ENCODE results near the gene TMEM127.
A peak's percentile ranks its signal among the peaks of the same experiment; 100 is the strongest.
"Not testable (repeated sequence)": the region's sequence is repeated elsewhere in the genome, so short reads cannot be mapped to it uniquely, and the experiment has no call there.

The TMEM127 gene

DNA sequence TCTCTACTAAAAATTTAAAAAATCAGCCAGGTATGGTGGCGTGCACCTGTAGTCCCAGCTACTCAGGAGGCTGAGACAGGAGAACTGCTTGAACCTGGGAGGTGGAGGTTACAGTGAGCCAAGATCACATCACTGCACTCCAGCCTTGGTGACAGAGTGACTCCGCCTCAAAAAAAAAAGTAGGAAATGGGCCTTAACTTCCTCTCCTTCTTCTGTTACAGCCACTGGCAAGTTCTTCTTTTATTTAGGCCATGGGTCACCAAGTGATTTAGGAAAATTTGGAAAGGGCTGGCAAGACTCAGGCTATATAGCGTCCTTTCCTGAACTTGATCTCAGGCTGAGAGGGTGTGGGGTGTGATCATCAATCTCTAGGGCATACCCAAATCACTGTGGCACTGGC lies 8.1 kb downstream of the TMEM127 start:
- H3K79me2 ChIP-seq (ENCODE audit: control insufficient read depth, insufficient read depth, low read length); H4K5ac ChIP-seq (ENCODE audit: low read length); H3K18ac ChIP-seq (ENCODE audit: low read length); H2BK15ac ChIP-seq (replicated peaks; ENCODE audit: low read depth); H3K4me2 ChIP-seq (ENCODE audit: low read length); DNase-seq; H3K27ac ChIP-seq (ENCODE audit: low read depth, low read length); H2AK5ac ChIP-seq (ENCODE audit: low read length); H3K4ac ChIP-seq (ENCODE audit: low read depth, low read length); H4K8ac ChIP-seq (ENCODE audit: low read depth, low read length); H3K27me3 ChIP-seq (ENCODE audit: insufficient read depth, low read length, poor library complexity); H2BK5ac ChIP-seq (ENCODE audit: low read length); H3K23ac ChIP-seq (ENCODE audit: low read length); H3K9ac ChIP-seq (ENCODE audit: low read length); H3K36me3 ChIP-seq (ENCODE audit: control insufficient read depth, insufficient read depth, low read length); H3K4me3 ChIP-seq (ENCODE audit: low read length); H2BK120ac ChIP-seq (ENCODE audit: low read depth, low read length); H3K56ac ChIP-seq (ENCODE audit: low read length); H3K4me1 ChIP-seq (ENCODE audit: control insufficient read depth, low read depth, low read length): not testable (repeated sequence)
- H3K79me1 ChIP-seq (ENCODE audit: low read length), result peaks cover 10% of the 10 kb centered on the region
- WGBS (ENCODE audit: extremely low coverage, insufficient coverage, low lambda C conversion rate), result no CpG with 5 or more reads among the region's 3 CpGs

- Histone ChIP-seq H2BK120ac (ENCODE audit: low read depth, low read length) (no peak overlapping the region), H3K4me2 (ENCODE audit: low read length) (no peak overlapping the region), H3K27ac (ENCODE audit: low read depth, low read length) (no peak overlapping the region), H3K4me3 (ENCODE audit: low read length) (no peak overlapping the region), H4K5ac (ENCODE audit: low read length) (no peak overlapping the region), H3K36me3 (ENCODE audit: control insufficient read depth, insufficient read depth, low read length) (peaks cover 3% of the 10 kb centered on the region), H3K4ac (ENCODE audit: low read depth, low read length) (no peak overlapping the region), H3K79me1 (ENCODE audit: low read length) (peaks cover 10% of the 10 kb centered on the region), H3K27me3 (ENCODE audit: insufficient read depth, low read length, poor library complexity) (no peaks in the 10 kb centered on the region), H3K4me1 (ENCODE audit: control insufficient read depth, low read depth, low read length) (no peaks in the 10 kb centered on the region), H3K79me2 (ENCODE audit: control insufficient read depth, insufficient read depth, low read length) (peaks cover 1% of the 10 kb centered on the region), H2AK5ac (ENCODE audit: low read length) (no peak overlapping the region), H2BK15ac (replicated peaks; ENCODE audit: low read depth) (no peak overlapping the region), H3K56ac (ENCODE audit: low read length) (no peak overlapping the region), H3K18ac (ENCODE audit: low read length) (no peak overlapping the region), H4K8ac (ENCODE audit: low read depth, low read length) (no peak overlapping the region), H2BK5ac (ENCODE audit: low read length) (no peak overlapping the region), H3K9ac (ENCODE audit: low read length) (no peak overlapping the region), H3K23ac (ENCODE audit: low read length) (no peak overlapping the region)
- 100% methylated on average over 1 of the region's 6 CpGs for WGBS (ENCODE audit: extremely low coverage, insufficient coverage, low lambda C conversion rate)
- DNase-seq, result no peak
These were observed 9.1 kb downstream of the TMEM127 start for GRCh38 chr2:96256611-96257113.

- Histone ChIP-seq H3K9ac (ENCODE audit: low read length) (no peak overlapping the region), H3K36me3 (ENCODE audit: control insufficient read depth, insufficient read depth, low read length) (peaks cover 3% of the 10 kb centered on the region), H2BK15ac (replicated peaks; ENCODE audit: low read depth) (no peak overlapping the region), H3K4me3 (ENCODE audit: low read length) (no peak overlapping the region), H4K8ac (ENCODE audit: low read depth, low read length) (no peak overlapping the region), H2BK120ac (ENCODE audit: low read depth, low read length) (no peak overlapping the region), H3K27ac (ENCODE audit: low read depth, low read length) (no peak overlapping the region), H3K56ac (ENCODE audit: low read length) (no peak overlapping the region), H3K18ac (ENCODE audit: low read length) (no peak overlapping the region), H3K79me1 (ENCODE audit: low read length) (peaks cover 3% of the 10 kb centered on the region), H3K79me2 (ENCODE audit: control insufficient read depth, insufficient read depth, low read length) (no peaks in the 10 kb centered on the region), H2AK5ac (ENCODE audit: low read length) (no peak overlapping the region), H3K4me2 (ENCODE audit: low read length) (no peak overlapping the region), H3K4me1 (ENCODE audit: control insufficient read depth, low read depth, low read length) (no peaks in the 10 kb centered on the region), H3K4ac (ENCODE audit: low read depth, low read length) (no peak overlapping the region), H4K5ac (ENCODE audit: low read length) (no peak overlapping the region), H3K23ac (ENCODE audit: low read length) (no peak overlapping the region), H2BK5ac (ENCODE audit: low read length) (no peak overlapping the region), H3K27me3 (ENCODE audit: insufficient read depth, low read length, poor library complexity) (no peaks in the 10 kb centered on the region)
- WGBS (ENCODE audit: extremely low coverage, insufficient coverage, low lambda C conversion rate), result no CpG with 5 or more reads among the region's 11 CpGs
- DNase-seq, result no peak
These were observed 11.2 kb downstream of the TMEM127 start for GRCh38 chr2:96254571-96254970.

- no peak overlapping the region for H2BK120ac ChIP-seq (ENCODE audit: low read depth, low read length)
- no peak overlapping the region for H3K27ac ChIP-seq (ENCODE audit: low read depth, low read length)
- no peak overlapping the region for H3K4ac ChIP-seq (ENCODE audit: low read depth, low read length)
- H3K9ac ChIP-seq (ENCODE audit: low read length), result no peak overlapping the region
- no peak overlapping the region for H2AK5ac ChIP-seq (ENCODE audit: low read length)
- H2BK15ac ChIP-seq (replicated peaks; ENCODE audit: low read depth), result no peak overlapping the region
- H4K8ac ChIP-seq (ENCODE audit: low read depth, low read length), result no peak overlapping the region
- H3K4me1 ChIP-seq (ENCODE audit: control insufficient read depth, low read depth, low read length), result no peaks in the 10 kb centered on the region
- H3K18ac ChIP-seq (ENCODE audit: low read length), result no peak overlapping the region
- H3K27me3 ChIP-seq (ENCODE audit: insufficient read depth, low read length, poor library complexity), result no peaks in the 10 kb centered on the region
- no peaks in the 10 kb centered on the region for H3K79me1 ChIP-seq (ENCODE audit: low read length)
- H3K79me2 ChIP-seq (ENCODE audit: control insufficient read depth, insufficient read depth, low read length), result no peaks in the 10 kb centered on the region
- no peak overlapping the region for H3K4me2 ChIP-seq (ENCODE audit: low read length)
- no peak overlapping the region for H4K5ac ChIP-seq (ENCODE audit: low read length)
- H3K4me3 ChIP-seq (ENCODE audit: low read length), result no peak overlapping the region
- no peak overlapping the region for H2BK5ac ChIP-seq (ENCODE audit: low read length)
- DNase-seq, result no peak
- no peak overlapping the region for H3K56ac ChIP-seq (ENCODE audit: low read length)
- H3K36me3 ChIP-seq (ENCODE audit: control insufficient read depth, insufficient read depth, low read length), result peaks cover 3% of the 10 kb centered on the region
- no CpG with 5 or more reads among the region's 7 CpGs for WGBS (ENCODE audit: extremely low coverage, insufficient coverage, low lambda C conversion rate)
- H3K23ac ChIP-seq (ENCODE audit: low read length), result no peak overlapping the region
These were observed 12.8 kb downstream of the TMEM127 start for GRCh38 chr2:96253006-96253405.

DNA sequence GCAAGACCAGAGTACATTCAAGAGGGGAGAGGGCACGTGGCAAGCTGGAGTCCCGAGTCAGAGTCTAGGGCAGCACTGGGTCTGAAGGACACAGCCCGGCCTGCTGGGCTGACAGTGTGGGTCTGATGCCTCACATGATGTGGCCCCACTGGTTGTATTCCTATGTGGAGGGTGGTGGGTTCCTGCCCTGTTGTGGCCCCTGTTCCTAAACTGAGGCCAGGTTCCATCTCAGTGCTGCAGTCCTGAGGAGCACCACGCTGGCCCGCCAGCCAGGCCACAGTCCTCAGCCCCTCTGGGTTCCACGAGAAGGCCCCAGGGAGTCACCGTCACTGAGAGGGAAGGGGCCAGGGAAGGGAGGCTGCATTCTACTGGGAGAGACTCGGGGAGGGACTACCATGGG lies 13.3 kb downstream of the TMEM127 start:
- Histone ChIP-seq H3K79me2 (ENCODE audit: control insufficient read depth, insufficient read depth, low read length) (no peaks in the 10 kb centered on the region), H3K9ac (ENCODE audit: low read length) (no peak overlapping the region), H2BK5ac (ENCODE audit: low read length) (no peak overlapping the region), H3K27me3 (ENCODE audit: insufficient read depth, low read length, poor library complexity) (no peaks in the 10 kb centered on the region), H3K56ac (ENCODE audit: low read length) (no peak overlapping the region), H2AK5ac (ENCODE audit: low read length) (no peak overlapping the region), H3K4me3 (ENCODE audit: low read length) (no peak overlapping the region), H3K23ac (ENCODE audit: low read length) (no peak overlapping the region), H2BK120ac (ENCODE audit: low read depth, low read length) (no peak overlapping the region), H3K27ac (ENCODE audit: low read depth, low read length) (no peak overlapping the region), H3K36me3 (ENCODE audit: control insufficient read depth, insufficient read depth, low read length) (peaks cover 3% of the 10 kb centered on the region), H3K4ac (ENCODE audit: low read depth, low read length) (no peak overlapping the region), H3K4me2 (ENCODE audit: low read length) (no peak overlapping the region), H3K79me1 (ENCODE audit: low read length) (no peaks in the 10 kb centered on the region), H4K5ac (ENCODE audit: low read length) (no peak overlapping the region), H3K4me1 (ENCODE audit: control insufficient read depth, low read depth, low read length) (no peaks in the 10 kb centered on the region), H3K18ac (ENCODE audit: low read length) (no peak overlapping the region), H2BK15ac (replicated peaks; ENCODE audit: low read depth) (no peak overlapping the region), H4K8ac (ENCODE audit: low read depth, low read length) (no peak overlapping the region)
- WGBS (ENCODE audit: extremely low coverage, insufficient coverage, low lambda C conversion rate), result no CpG with 5 or more reads among the region's 8 CpGs
- no peak for DNase-seq

- H3K27me3 ChIP-seq (ENCODE audit: insufficient read depth, low read length, poor library complexity), result no peaks in the 10 kb centered on the region
- no CpG with 5 or more reads among the region's 6 CpGs for WGBS (ENCODE audit: extremely low coverage, insufficient coverage, low lambda C conversion rate)
- H3K23ac ChIP-seq (ENCODE audit: low read length), result no peak overlapping the region
- no peak overlapping the region for H2BK5ac ChIP-seq (ENCODE audit: low read length)
- H3K79me2 ChIP-seq (ENCODE audit: control insufficient read depth, insufficient read depth, low read length), result no peaks in the 10 kb centered on the region
- DNase-seq, result peak; percentile 65
- no peaks in the 10 kb centered on the region for H3K4me1 ChIP-seq (ENCODE audit: control insufficient read depth, low read depth, low read length)
- no peak overlapping the region for H4K8ac ChIP-seq (ENCODE audit: low read depth, low read length)
- H3K56ac ChIP-seq (ENCODE audit: low read length), result no peak overlapping the region
- H4K5ac ChIP-seq (ENCODE audit: low read length), result no peak overlapping the region
- no peak overlapping the region for H3K4ac ChIP-seq (ENCODE audit: low read depth, low read length)
- no peak overlapping the region for H3K18ac ChIP-seq (ENCODE audit: low read length)
- H2BK15ac ChIP-seq (replicated peaks; ENCODE audit: low read depth), result no peak overlapping the region
- H2AK5ac ChIP-seq (ENCODE audit: low read length), result no peak overlapping the region
- H3K79me1 ChIP-seq (ENCODE audit: low read length), result no peaks in the 10 kb centered on the region
- H3K4me2 ChIP-seq (ENCODE audit: low read length), result no peak overlapping the region
- no peak overlapping the region for H3K27ac ChIP-seq (ENCODE audit: low read depth, low read length)
- no peak overlapping the region for H2BK120ac ChIP-seq (ENCODE audit: low read depth, low read length)
- H3K36me3 ChIP-seq (ENCODE audit: control insufficient read depth, insufficient read depth, low read length), result peaks cover 3% of the 10 kb centered on the region
- H3K4me3 ChIP-seq (ENCODE audit: low read length), result no peak overlapping the region
- H3K9ac ChIP-seq (ENCODE audit: low read length), result no peak overlapping the region
These were observed 14.0 kb downstream of the TMEM127 start for GRCh38 chr2:96251721-96252292.

Measured in mesendoderm (in vitro differentiated cells).